A549 (cell line): ENCODE results near the gene MCM5.

Source experiments
- CEBPB ChIP-seq, 2 experiments: fragments of >200 bp in 1 of 2; sonication (Bioruptor Twin) in 1 of 2; formaldehyde crosslinking in 1 of 2; IDR thresholded peaks; 2 replicates each; pipeline ENCODE4 v1.6.1; 2012 to 2016
- POLR2A ChIP-seq: IDR thresholded peaks from 2 replicates; pipeline ENCODE4 v1.6.1; 2012; ENCODE audit warnings: mild to moderate bottlenecking, low read length
- POLR2AphosphoS2 ChIP-seq: conservative IDR thresholded peaks from 2 replicates; pipeline ENCODE4 v1.6.1; 2012; ENCODE audit warnings: low read length, improper control_type of control experiment, inconsistent platforms
- SMC3 ChIP-seq: fragments of >200 bp; sonication (Bioruptor Twin); formaldehyde crosslinking; IDR thresholded peaks from 3 replicates; pipeline ENCODE4 v1.6.1; 2018; ENCODE audit warnings: inconsistent platforms
- TF ChIP-seq, protein P1 (sequence below): fragments of >200 bp; sonication (Bioruptor Twin); formaldehyde crosslinking; IDR thresholded peaks from 3 replicates; pipeline ENCODE4 v1.5.1; 2016
- TF ChIP-seq, protein P2 (sequence below): fragments of 250-450 bp; sonication (Bioruptor Pico); IDR thresholded peaks from 2 replicates; pipeline ENCODE4 v1.5.0; 2020; ENCODE audit warnings: low read depth, mild to moderate bottlenecking, moderate library complexity

DNA sequence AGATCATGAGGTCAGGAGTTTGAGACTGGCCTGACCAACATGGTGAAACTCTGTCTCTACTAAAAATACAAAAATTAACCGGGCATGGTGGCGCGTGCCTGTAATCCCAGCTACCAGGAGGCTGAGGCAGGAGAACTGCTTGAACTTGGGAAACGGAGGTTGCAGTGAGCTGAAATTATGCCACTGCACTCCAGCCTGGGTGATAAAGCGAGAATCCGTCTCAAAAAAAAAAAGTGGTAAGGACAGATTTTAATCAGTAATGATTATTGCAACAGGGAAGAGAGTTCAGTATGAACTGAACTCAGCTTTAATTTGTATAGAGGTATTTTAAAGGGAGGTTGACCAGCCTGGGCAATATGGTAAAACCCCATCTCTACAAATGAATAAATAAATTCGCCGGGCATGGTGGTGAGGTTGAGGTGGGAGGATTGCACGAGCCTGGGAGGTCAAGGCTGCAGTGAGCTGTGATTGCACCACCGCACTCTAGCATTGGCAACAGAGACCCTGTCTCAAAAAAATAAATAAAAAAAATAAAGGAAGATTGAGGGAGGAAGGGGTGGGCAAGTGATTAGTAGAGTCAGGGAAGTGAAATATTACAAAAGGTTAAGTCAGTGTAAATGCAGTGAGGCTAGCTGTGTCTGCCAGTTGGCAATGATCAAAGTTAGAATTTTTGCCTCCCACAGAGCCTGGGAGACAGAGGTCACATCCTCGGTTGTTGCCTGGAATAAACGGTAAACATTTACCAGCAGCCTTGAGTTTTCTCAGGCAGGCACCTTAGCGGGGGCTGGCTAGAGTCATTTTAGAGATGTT lies 2.6 kb upstream of the MCM5 start:
- TF ChIP-seq POLR2AphosphoS2: no peak
- TF ChIP-seq CEBPB (IDR thresholded peaks at IDR 0.05): peak; percentile 62 to 67; a peak in 3 of 4 replicates
- TF ChIP-seq, protein P1, sequence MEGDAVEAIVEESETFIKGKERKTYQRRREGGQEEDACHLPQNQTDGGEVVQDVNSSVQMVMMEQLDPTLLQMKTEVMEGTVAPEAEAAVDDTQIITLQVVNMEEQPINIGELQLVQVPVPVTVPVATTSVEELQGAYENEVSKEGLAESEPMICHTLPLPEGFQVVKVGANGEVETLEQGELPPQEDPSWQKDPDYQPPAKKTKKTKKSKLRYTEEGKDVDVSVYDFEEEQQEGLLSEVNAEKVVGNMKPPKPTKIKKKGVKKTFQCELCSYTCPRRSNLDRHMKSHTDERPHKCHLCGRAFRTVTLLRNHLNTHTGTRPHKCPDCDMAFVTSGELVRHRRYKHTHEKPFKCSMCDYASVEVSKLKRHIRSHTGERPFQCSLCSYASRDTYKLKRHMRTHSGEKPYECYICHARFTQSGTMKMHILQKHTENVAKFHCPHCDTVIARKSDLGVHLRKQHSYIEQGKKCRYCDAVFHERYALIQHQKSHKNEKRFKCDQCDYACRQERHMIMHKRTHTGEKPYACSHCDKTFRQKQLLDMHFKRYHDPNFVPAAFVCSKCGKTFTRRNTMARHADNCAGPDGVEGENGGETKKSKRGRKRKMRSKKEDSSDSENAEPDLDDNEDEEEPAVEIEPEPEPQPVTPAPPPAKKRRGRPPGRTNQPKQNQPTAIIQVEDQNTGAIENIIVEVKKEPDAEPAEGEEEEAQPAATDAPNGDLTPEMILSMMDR: no peak
- TF ChIP-seq SMC3: no peak; the same call in 2 of the 3 replicates
- TF ChIP-seq POLR2A: no peak
- TF ChIP-seq, protein P2, sequence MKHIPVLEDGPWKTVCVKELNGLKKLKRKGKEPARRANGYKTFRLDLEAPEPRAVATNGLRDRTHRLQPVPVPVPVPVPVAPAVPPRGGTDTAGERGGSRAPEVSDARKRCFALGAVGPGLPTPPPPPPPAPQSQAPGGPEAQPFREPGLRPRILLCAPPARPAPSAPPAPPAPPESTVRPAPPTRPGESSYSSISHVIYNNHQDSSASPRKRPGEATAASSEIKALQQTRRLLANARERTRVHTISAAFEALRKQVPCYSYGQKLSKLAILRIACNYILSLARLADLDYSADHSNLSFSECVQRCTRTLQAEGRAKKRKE (CRISPR knock-in tag): no peak
